HG02588 (cell line): ENCODE results near the gene CD46.
"Not testable (repeated sequence)": the region's sequence is repeated elsewhere in the genome, so short reads cannot be mapped to it uniquely, and the experiment has no call there.

ENCODE experiments used
- ATAC-seq: cut with Tn5 transposase; IDR thresholded peaks from one replicate; pipeline ENCODE4 v1.9.1; 2021; ENCODE audit warnings: mild to moderate bottlenecking, moderate library complexity; ENCODE audit not compliant: unreplicated experiment

Gene CD46

GRCh38 chr1:207750631-207751305, 1.1 kb upstream of the CD46 start:
- no peak for ATAC-seq

GRCh38 chr1:207751463-207751789, 428 bp upstream of the CD46 start:
- ATAC-seq: peak; percentile 1

- ATAC-seq: peak; percentile 35
Observed at GRCh38 chr1:207752456-207752998, 673 bp downstream of the CD46 start.

- no peak for ATAC-seq
Observed at GRCh38 chr1:207753611-207754010, 1.8 kb downstream of the CD46 start.

GRCh38 chr1:207754011-207754410, 2.2 kb downstream of the CD46 start:
- ATAC-seq: no peak

GRCh38 chr1:207754974-207755700, 3.3 kb downstream of the CD46 start:
- ATAC-seq: no peak

- no peak for ATAC-seq
Observed at GRCh38 chr1:207755846-207756693, 4.2 kb downstream of the CD46 start.

GRCh38 chr1:207762622-207763021, 10.8 kb downstream of the CD46 start:
- ATAC-seq: no peak

- ATAC-seq: no peak
Observed at GRCh38 chr1:207763091-207763490, 11.2 kb downstream of the CD46 start.

- no peak for ATAC-seq
Observed at GRCh38 chr1:207763972-207764371, 12.1 kb downstream of the CD46 start.

- no peak for ATAC-seq
Observed at GRCh38 chr1:207766569-207766968, 14.7 kb downstream of the CD46 start.

GRCh38 chr1:207770514-207770913, 18.7 kb downstream of the CD46 start:
- not testable (repeated sequence) for ATAC-seq

GRCh38 chr1:207776045-207776444, 24.2 kb downstream of the CD46 start:
- ATAC-seq: not testable (repeated sequence)

GRCh38 chr1:207777412-207777811, 25.6 kb downstream of the CD46 start:
- ATAC-seq: not testable (repeated sequence)

- ATAC-seq: no peak
Observed at GRCh38 chr1:207779008-207779407, 27.2 kb downstream of the CD46 start.

GRCh38 chr1:207781312-207781711, 29.5 kb downstream of the CD46 start:
- no peak for ATAC-seq

- no peak for ATAC-seq
Observed at GRCh38 chr1:207787776-207788175, 35.9 kb downstream of the CD46 start.

GRCh38 chr1:207789386-207789785, 37.5 kb downstream of the CD46 start:
- no peak for ATAC-seq

GRCh38 chr1:207789792-207790787, 38.2 kb downstream of the CD46 start:
- no peak for ATAC-seq

GRCh38 chr1:207791290-207791689, 39.4 kb downstream of the CD46 start:
- ATAC-seq: no peak
